Measurements from ENCODE around the gene ADAM11. TPM values are rescaled to one million over a fixed set of nuclear protein-coding genes. Genes with fewer than 3 reads are reported as not detected.

Gene ADAM11
- total and polyA plus RNA-seq, 2 of the 13 experiments (the other 11 are each of a cell fraction or from before 2014, with no cell fraction given) = 0.38 to 0.91 TPM

GRCh38 chr17:44752953-44753861 lies 5.6 kb upstream of the ADAM11 start (continued):
- TF ChIP-seq, protein P1, sequence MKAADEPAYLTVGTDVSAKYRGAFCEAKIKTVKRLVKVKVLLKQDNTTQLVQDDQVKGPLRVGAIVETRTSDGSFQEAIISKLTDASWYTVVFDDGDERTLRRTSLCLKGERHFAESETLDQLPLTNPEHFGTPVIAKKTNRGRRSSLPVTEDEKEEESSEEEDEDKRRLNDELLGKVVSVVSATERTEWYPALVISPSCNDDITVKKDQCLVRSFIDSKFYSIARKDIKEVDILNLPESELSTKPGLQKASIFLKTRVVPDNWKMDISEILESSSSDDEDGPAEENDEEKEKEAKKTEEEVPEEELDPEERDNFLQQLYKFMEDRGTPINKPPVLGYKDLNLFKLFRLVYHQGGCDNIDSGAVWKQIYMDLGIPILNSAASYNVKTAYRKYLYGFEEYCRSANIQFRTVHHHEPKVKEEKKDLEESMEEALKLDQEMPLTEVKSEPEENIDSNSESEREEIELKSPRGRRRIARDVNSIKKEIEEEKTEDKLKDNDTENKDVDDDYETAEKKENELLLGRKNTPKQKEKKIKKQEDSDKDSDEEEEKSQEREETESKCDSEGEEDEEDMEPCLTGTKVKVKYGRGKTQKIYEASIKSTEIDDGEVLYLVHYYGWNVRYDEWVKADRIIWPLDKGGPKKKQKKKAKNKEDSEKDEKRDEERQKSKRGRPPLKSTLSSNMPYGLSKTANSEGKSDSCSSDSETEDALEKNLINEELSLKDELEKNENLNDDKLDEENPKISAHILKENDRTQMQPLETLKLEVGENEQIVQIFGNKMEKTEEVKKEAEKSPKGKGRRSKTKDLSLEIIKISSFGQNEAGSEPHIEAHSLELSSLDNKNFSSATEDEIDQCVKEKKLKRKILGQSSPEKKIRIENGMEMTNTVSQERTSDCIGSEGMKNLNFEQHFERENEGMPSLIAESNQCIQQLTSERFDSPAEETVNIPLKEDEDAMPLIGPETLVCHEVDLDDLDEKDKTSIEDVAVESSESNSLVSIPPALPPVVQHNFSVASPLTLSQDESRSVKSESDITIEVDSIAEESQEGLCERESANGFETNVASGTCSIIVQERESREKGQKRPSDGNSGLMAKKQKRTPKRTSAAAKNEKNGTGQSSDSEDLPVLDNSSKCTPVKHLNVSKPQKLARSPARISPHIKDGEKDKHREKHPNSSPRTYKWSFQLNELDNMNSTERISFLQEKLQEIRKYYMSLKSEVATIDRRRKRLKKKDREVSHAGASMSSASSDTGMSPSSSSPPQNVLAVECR (CRISPR knock-in tag; IDR thresholded peaks at IDR 0.05; ENCODE audit: borderline replicate concordance) = peak; percentile 38; the same call in 1 of the 2 replicates
- TF ChIP-seq ZNF446 (CRISPR knock-in tag; IDR thresholded peaks at IDR 0.05) (0 out of 2 replicates have a peak, but pooled peaks have one; percentile 48), MIER3 (CRISPR knock-in tag; IDR thresholded peaks at IDR 0.05; ENCODE audit: borderline replicate concordance) (no peak), BRD4 (CRISPR knock-in tag; IDR thresholded peaks at IDR 0.05) (no peak), YEATS2 (CRISPR knock-in tag; IDR thresholded peaks at IDR 0.05; ENCODE audit: borderline replicate concordance) (no peak), SMAD3 (CRISPR knock-in tag; IDR thresholded peaks at IDR 0.05) (no peak), ZNF546 (CRISPR knock-in tag; conservative IDR thresholded peaks at IDR 0.05) (0 out of 2 replicates have a peak, but pooled peaks have one; percentile 40), ZNF773 (CRISPR knock-in tag; IDR thresholded peaks at IDR 0.05; ENCODE audit: borderline replicate concordance) (no peak), ZNF335 (CRISPR knock-in tag; IDR thresholded peaks at IDR 0.05) (no peak), ZNF24 (IDR thresholded peaks at IDR 0.05) (no peak), ARID2 (CRISPR knock-in tag; IDR thresholded peaks at IDR 0.05; ENCODE audit: borderline replicate concordance) (no peak), NFKBIZ (CRISPR knock-in tag; IDR thresholded peaks at IDR 0.05) (no peak), EZH2 (conservative IDR thresholded peaks at IDR 0.05; ENCODE audit: low read depth, low read length) (no peak), ELF1 (CRISPR knock-in tag; IDR thresholded peaks at IDR 0.05) (no peak), SRY (CRISPR knock-in tag; IDR thresholded peaks at IDR 0.05) (no peak), ZBTB14 (CRISPR knock-in tag; IDR thresholded peaks at IDR 0.05) (no peak), ZNF441 (CRISPR knock-in tag; IDR thresholded peaks at IDR 0.05; ENCODE audit: borderline replicate concordance) (no peak), SOX5 (CRISPR knock-in tag; IDR thresholded peaks at IDR 0.05; ENCODE audit: borderline replicate concordance) (no peak), ZNF572 (CRISPR knock-in tag; IDR thresholded peaks at IDR 0.05) (0 out of 2 replicates have a peak, but pooled peaks have one; percentile 60), HMG20B (CRISPR knock-in tag; conservative IDR thresholded peaks at IDR 0.05) (no peak)
- TF ChIP-seq, protein P2, sequence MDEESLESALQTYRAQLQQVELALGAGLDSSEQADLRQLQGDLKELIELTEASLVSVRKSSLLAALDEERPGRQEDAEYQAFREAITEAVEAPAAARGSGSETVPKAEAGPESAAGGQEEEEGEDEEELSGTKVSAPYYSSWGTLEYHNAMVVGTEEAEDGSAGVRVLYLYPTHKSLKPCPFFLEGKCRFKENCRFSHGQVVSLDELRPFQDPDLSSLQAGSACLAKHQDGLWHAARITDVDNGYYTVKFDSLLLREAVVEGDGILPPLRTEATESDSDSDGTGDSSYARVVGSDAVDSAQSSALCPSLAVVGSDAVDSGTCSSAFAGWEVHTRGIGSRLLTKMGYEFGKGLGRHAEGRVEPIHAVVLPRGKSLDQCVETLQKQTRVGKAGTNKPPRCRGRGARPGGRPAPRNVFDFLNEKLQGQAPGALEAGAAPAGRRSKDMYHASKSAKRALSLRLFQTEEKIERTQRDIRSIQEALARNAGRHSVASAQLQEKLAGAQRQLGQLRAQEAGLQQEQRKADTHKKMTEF (CRISPR knock-in tag; IDR thresholded peaks at IDR 0.05) = no peak
- TF ChIP-seq, protein P3, sequence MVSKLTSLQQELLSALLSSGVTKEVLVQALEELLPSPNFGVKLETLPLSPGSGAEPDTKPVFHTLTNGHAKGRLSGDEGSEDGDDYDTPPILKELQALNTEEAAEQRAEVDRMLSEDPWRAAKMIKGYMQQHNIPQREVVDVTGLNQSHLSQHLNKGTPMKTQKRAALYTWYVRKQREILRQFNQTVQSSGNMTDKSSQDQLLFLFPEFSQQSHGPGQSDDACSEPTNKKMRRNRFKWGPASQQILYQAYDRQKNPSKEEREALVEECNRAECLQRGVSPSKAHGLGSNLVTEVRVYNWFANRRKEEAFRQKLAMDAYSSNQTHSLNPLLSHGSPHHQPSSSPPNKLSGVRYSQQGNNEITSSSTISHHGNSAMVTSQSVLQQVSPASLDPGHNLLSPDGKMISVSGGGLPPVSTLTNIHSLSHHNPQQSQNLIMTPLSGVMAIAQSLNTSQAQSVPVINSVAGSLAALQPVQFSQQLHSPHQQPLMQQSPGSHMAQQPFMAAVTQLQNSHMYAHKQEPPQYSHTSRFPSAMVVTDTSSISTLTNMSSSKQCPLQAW (CRISPR knock-in tag; IDR thresholded peaks at IDR 0.05) = peak; percentile 44; the same call in 1 of the 2 replicates
